Eye (tissue), 1 donor: ENCODE results near the gene AGTPBP1.
"Not testable (repeated sequence)": the region's sequence is repeated elsewhere in the genome, so short reads cannot be mapped to it uniquely, and the experiment has no call there.

Experiments used
- DNase-seq: peaks from one replicate; pipeline ENCODE4 v3.0.0-alpha.2; 2015

Gene AGTPBP1, protein sequence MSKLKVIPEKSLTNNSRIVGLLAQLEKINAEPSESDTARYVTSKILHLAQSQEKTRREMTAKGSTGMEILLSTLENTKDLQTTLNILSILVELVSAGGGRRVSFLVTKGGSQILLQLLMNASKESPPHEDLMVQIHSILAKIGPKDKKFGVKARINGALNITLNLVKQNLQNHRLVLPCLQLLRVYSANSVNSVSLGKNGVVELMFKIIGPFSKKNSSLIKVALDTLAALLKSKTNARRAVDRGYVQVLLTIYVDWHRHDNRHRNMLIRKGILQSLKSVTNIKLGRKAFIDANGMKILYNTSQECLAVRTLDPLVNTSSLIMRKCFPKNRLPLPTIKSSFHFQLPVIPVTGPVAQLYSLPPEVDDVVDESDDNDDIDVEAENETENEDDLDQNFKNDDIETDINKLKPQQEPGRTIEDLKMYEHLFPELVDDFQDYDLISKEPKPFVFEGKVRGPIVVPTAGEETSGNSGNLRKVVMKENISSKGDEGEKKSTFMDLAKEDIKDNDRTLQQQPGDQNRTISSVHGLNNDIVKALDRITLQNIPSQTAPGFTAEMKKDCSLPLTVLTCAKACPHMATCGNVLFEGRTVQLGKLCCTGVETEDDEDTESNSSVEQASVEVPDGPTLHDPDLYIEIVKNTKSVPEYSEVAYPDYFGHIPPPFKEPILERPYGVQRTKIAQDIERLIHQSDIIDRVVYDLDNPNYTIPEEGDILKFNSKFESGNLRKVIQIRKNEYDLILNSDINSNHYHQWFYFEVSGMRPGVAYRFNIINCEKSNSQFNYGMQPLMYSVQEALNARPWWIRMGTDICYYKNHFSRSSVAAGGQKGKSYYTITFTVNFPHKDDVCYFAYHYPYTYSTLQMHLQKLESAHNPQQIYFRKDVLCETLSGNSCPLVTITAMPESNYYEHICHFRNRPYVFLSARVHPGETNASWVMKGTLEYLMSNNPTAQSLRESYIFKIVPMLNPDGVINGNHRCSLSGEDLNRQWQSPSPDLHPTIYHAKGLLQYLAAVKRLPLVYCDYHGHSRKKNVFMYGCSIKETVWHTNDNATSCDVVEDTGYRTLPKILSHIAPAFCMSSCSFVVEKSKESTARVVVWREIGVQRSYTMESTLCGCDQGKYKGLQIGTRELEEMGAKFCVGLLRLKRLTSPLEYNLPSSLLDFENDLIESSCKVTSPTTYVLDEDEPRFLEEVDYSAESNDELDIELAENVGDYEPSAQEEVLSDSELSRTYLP

DNA sequence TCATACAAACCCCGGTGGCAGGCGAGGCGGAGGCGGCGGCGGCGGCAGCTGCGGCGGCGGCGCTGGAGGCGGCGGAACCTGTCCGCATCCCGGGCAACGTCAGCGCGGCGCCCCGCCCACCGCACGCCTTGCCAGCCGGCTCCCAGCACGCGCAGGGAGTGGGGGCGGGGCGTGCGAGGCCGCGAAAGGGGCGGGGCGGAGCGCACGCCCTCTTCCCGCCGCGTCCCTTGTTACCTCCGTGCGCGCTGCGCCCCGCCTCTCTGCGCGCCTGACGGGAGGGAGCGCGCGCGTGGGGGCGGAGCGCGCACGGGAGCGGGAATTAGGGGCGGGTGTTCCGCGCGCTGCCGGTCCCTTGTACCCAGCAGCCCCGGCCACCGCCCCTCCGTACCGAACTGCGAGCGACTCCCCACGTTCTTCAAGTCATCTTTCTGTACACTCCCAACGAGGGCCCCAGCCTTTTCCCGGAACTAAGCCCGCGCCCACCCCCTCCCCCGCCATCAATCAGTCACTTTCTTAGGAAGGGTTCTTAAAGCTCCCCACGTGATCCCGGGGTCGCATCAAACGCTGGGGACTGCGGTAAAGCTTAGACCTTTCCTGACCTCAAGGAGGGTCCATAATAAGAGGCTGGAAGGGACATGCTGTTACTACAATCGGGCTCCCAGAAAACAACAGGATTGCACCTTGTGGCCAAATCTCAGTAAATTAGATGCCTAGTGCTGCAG, at the start of gene AGTPBP1:
Gene AGTPBP1 (minus strand): TSS at position 80 of the 722 bp plus-strand sequence. CDS start 29,421 bp downstream, outside the sequence.
- peak; percentile 98 for DNase-seq

DNA sequence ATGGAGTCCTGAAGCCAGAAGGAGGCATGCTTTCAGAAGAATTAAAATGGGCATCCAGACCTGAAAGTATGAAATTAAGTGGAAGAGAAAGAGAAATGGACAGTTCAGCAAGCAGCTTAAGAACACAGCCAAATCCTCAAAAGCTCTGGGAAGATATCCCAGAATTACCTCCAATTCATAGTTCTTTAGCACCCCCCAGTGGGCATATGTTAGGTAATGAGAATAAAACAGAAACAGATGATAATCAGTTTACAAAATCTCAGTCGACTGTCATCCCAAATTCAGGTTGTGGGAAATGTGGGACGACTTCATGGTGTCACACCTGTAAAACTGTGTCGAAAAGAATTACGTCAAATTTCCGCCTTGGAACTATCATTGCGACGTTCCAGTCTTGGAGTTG, 44.4 kb upstream of the AGTPBP1 start:
- DNase-seq = not testable (repeated sequence)

DNA sequence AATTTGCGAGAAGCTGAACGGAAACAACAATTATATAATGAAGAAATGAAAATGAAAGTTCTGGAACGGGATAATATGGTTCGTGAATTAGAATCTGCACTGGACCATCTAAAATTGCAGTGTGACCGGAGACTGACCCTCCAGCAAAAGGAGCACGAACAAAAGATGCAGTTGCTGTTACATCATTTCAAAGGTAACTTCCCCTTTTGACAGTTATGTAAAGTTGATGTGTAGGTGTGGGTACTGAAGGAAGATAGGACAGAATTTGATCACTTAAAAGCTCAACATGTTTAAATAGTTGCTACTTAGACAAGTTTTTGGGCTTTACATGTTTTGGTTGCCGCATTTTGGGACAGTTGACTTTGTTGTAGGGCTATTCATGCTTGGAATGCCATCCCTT, 32.1 kb upstream of the AGTPBP1 start:
- DNase-seq = peak; percentile 34

DNA sequence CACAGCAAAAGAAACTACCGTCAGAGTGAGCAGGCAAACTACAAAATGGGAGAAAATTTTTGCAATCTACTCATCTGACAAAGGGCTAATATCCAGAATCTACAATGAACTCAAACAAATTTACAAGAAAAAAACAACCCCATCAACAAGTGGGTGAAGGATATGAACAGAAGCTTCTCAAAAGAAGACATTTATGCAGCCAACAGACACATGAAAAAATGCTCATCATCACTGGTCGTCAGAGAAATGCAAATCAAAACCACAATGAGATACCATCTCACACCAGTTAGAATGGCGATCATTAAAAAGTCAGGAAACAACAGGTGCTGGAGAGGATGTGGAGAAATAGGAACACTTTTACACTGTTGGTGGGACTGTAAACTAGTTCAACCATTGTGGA, 20.0 kb upstream of the AGTPBP1 start:
- DNase-seq = not testable (repeated sequence)

DNA sequence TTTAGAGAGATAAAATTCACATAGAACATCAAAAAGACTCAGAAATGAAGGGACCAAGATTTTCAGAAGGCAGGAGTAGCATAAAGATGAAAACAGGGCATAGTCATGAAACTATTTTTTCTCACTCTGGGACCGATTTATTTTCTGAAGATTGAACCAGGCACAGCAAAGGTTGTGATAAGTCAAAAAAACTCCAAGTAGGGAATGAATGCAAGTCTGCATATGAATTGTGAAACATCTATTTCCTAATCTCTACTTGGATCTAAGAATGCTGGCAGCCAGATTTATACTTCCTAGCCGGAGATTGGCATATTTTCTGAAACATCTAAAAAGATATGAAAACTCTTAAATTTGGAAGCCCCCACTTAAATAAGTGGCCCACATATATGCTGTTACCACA, 16.0 kb upstream of the AGTPBP1 start:
- DNase-seq = not testable (repeated sequence)

DNA sequence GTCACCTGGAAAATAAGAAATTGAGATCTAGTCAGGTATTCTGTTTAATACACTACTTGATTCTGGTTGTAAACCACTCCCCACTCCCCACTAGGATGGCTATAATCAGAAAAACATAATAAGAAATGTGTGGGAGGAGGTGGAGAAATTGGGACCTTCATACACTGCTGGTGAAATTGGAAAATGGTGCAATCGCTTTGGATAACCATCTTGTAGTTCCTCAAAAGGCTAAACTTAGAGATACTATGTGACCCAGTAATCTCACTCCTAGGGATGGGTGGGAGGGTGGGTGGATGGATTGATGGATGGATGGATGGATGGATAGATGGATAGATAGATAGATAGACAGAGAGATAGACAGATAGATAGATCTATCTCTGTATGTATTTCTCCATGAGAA, 14.5 kb upstream of the AGTPBP1 start:
- not testable (repeated sequence) for DNase-seq

DNA sequence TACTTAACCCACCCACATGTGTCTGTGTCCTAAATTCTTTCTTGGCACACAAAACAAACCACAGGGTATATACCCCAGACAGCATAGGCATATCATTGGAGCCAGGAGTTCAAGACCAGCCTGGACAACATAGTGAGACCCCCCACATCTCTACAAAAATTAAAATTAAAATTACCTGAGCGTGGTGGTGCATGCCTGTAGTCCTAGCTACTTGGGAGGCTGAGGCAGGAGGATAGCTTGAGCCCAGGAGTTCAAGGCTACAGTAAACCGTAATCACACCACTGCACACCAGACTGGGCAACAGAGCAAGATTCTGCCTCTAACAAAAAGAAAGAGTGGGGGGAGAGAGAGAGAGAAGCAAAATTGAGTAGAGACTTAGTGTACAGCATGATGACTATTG, 4.6 kb upstream of the AGTPBP1 start:
- no peak for DNase-seq

DNA sequence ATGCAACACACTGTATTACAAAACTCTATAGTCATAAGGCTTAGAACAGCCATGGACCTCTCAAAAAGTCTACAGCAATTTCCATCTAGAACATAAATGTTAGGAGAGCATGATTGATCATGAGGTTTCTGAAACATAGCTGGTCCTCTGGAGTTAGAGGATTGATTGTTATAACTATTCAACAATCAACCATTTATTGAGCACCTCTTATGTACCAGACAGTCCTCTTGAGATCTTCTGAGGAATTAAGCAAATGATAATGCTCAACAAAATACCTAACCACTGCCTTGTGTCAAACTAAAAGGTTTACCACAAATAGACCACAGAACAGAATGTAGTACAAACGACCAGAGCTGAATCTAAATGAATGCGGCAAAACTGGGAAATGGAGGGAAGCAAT, 3.4 kb upstream of the AGTPBP1 start:
- no peak for DNase-seq

DNA sequence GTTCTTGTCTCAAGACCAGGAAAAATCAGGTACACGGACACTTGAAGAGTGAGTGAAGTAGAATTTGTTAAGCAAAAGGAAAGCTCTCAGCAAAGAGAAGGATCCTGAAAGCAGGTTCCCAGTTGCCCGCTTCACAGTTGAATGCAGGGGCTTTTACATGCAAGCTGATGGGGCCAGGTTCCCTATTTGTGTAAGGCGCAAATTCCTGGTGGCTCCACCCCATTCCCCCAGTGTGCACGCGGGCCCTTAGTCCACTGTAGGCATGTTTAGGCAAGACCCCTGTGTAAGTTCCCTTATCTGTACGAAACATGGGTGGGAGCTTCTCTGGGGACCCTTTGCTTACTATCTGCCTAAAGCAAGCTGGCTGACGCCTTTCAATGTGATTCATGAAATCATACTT, 2.7 kb upstream of the AGTPBP1 start:
- no peak for DNase-seq

DNA sequence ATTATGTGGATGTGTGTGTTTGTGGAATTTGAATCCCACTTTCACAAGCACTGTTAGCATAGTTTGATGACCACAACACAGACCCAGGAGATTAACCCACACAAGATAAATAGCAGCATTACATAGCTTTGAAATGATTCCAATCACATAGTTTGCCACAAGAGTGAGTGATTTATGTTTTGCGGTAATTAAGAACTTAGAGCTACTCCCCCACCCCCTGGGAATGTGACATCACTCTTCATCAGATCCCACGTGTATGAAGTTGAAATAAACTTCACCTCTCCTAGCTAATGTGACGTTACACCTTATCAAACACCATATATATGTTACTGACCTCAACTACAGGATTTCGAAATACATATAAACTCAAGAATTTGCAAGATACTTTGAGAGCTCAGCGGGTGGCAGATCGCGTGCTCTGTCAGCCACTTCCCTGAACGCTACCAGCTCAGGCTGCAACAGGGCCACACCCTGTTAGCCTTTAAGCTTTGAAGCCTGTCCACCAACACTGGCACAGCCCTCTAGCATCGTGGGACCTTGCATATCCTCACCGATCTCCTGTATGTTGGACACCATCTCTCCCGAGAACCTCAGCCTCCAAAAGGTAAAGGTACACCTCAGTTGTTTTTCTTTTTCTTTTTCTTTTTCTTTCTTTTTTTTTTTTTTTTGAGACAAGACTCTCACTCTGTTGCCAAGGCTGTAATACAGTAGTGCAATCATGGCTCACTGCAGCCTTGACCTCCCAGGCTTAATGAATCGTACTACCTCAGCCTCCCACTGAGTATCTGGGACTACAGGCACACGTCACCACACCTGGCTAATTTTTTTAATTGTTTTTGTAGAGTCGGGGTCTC, 1.7 kb upstream of the AGTPBP1 start:
- peak; percentile 34 for DNase-seq

DNA sequence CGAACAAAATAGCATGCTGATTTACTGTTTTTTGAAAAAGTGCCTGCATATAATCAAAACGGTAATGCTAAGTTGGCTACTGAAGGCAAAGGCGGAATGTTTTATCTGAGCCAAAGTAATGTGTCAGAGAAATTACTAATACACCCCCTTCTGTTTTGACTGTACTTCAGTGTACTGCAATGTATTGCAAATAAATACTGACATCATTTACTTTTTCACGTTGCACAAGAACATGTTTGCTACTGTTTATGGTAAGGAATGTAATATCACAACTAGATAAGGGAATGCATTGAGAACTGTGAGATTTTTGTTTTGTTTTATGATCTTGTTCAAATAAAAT, 813 bp upstream of the AGTPBP1 start:
- no peak for DNase-seq

DNA sequence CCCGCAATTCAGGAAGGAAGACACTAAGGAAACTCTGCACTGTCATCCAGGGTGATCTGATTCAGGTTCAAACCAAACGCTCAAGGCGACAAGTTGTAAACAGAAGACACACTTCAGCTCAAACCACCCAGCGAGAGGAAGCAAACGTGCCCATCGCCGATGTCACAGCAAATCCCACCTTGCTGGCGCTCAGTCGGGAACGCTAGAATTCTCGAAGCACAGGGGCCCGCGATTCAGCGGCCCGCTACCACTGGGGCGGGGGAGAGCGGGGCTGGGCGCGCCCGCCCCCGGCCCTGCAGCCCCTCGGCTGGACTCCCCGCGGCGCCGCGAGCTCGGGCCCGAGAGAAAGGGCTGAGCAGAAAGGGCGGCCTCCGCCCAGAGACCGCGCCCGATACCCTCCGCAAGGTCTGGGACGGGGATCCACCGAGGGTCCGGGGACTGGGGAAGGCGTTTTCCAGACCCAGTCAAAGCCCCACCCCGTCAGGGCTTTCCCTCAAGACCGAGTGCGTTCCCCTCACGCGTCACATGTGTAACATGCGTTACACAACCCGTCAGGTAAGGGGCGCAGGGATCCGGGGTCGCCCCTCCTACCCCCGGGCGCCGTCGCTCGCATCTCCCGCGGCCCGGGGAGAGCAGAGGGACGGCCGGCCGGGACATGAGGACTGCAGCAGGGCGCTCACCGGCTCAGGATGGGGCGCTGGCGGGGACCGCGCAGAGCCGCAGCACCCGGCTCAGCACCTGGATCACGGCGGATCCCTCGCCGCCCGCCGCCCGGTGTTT, 469 bp downstream of the AGTPBP1 start:
- DNase-seq = peak; percentile 89

DNA sequence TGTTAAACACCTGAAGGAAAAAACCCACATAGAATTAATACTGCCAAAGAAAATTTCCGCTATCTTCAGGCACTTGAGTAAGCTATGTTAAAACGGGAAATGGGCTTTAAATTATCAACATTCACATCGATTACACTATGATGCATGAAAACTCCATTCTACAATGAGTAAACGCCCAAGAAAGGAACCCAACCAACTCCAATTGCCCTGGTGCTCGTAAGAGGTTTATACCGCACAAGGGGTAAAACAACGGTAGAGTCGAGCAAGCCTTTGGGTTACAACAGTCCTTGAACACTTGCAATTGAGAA, 1.0 kb downstream of the AGTPBP1 start:
- DNase-seq = no peak

DNA sequence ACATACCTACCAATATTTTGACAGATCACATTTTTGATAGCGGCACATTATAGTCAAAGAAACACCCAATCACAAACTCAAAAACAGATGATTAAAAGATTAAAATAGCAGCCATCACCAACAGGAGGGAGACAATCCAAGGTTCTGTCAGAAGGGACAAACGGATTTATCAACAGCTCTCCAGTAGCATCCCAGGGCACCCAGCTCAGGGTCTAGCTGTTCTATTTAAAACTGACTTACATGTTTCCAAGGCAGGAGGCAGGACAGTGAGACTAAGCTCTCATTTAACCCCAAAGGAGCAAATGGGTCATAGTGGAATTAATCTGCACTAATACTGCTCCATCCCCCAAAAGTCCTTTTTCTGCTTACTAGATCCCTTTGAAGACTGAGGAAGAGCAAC, 3.2 kb downstream of the AGTPBP1 start:
- DNase-seq = no peak

DNA sequence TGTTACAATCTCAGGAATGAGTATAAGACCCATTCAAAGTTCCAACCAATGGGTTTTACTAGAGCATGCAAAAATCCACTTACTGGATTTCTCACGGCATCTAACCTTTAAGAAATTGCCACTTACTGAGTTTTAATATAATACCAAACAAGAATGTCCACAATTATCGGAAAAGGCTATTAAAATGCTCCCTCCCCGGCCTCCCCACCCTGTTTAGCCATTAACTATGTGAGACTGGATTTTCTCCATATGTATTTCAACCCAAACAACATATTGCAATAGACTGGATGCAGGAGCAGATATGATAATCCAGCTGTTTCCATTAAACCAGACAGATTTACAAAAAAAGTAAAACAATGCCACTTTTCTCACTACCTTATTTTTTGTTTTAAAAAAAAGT, 4.1 kb downstream of the AGTPBP1 start:
- no peak for DNase-seq

DNA sequence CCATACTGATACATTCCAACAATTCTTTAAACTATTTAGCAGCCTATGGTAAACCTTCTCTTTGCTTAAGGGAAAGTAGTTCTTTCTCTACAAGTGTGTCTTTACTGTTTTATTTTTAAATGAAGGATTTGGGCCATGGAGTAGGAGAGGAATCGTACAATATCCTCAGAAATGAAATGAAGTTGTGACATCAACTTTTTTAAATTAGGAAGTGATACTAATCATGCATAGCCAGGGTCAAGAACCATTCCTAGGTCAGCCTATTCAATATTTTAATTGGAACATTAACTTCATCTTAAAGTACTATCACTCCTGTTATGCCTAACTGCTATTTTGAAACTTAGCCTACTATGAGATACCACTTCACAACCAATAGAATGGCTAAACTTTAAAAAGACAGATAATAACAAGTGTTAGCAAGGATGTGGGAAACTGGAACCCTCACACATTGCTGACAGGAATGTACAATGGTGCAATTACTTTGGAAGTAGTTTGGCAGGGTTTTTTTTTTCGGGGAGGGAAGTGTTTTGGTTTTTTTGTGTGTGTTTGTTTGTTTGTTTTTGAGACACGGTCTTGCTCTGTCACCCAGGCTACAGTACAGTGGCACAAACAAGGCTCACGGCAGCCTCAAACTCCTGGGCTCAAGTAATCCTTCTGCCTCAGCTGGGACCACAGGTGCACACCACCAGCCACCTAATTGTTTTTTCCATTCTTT, 10.7 kb downstream of the AGTPBP1 start:
- no peak for DNase-seq

DNA sequence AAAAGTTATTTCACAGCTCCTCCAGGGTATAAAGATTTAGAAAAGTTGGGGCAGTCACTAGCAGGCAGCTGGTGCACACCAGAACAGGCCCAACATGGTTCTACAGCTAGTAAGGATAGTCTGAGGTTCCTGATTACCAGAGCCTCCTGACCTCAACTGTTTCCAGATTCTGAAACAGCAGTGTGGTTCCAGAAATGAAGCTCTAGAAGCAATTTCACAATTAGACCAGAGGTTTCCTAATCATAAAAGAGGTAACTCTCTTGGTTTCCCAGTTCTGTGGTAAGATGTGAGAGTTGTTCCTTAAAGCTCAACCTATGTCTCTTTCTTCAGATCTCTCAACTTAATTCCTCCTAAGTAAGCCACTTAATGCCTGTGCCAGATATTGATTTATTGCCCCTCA, 11.9 kb downstream of the AGTPBP1 start:
- DNase-seq = no peak

DNA sequence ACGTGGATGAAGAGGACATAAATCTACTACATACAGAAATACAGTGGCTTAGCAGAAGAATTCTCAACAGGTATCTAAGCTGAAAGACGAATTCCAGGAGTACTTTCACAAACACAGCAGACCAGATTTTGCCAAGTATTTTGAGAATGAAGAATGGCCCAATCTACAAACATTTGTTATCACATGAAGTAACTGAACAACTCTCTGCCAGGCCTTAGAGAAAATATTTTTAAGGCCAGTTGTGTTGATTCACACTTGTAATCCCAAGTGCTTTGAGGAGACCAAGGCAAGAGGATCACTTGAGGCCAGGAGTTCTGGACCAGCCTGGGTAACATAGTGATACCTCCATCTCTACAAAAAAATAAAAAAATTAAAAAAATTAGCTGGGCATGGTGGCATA, 14.3 kb downstream of the AGTPBP1 start:
- DNase-seq = no peak

DNA sequence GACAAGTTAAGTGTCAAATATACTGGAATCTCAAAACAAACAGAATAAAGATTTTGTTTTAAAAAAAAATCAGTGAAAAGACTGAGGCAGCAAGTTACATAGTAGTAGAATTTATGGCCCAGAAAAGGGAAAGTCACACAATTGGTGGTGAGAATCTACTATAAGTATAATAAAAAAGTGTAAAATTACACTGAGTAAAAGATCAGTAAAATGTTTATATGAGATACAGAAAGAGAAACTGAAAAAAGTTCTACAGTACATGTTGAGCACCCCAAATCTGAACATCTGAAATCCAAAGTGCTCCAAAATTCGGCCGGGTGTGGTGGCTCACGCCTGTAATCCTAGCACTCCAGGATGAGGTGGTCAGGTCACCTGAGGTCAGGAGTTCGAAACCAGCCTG, 15.0 kb downstream of the AGTPBP1 start:
- no peak for DNase-seq

DNA sequence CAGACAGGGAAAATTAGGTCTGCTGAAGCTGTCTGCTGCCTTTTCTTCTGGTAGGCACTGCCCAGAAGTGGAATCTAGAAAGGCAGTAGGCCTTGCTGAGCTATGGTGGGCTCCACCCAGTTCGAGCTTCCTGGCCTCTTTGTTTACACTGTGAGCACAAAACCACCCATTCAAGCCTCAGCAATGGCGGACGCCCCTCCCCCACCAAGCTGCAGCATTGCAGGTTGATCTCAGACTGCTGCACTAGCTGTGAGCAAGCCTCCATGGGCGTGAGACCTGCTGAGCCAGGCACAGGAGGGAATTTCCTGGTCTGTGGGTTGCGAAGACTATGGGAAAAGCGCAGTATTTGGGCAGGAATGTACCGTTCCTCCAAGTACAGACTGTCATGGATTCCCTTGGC, 18.5 kb downstream of the AGTPBP1 start:
- no peak for DNase-seq
